GM12878 (cell line): ENCODE data around the gene JAGN1. TPM values are rescaled to one million over a fixed set of nuclear protein-coding genes. Genes with fewer than 3 reads are reported as not detected.

Experiments
- ATAC-seq: fragments of 200-7000 bp; cut with Tn5 transposase; 3 replicates; pipeline ENCODE4 v1.9.1; 2020; ENCODE audit warnings: mild to moderate bottlenecking, moderate library complexity
- BruUV-seq: library from RNA; stranded (reverse); fragments of 400-500 nt; replicated peaks from 2 replicates; lab custom pipeline; 2021; lab: Mats Ljungman, UMichigan
- CTCF ChIA-PET: fragments of 300-600 bp; sonication (Branson Sonifier 250); formaldehyde crosslinking; extraction: SDS; loops from one replicate; lab custom pipeline; 2021; ENCODE audit warnings: inconsistent platforms; lab: Yijun Ruan, JAX
- POLR2A ChIA-PET: fragments of 350-600 bp; formaldehyde crosslinking; extraction: SDS; loops from one replicate; lab custom pipeline; 2021; ENCODE audit warnings: inconsistent platforms; lab: Charles Lee
- RAD21 ChIA-PET: fragments of 300-600 bp; sonication (Branson Sonifier 250); formaldehyde crosslinking; loops from one replicate; lab custom pipeline; 2023; ENCODE audit warnings: antibody characterized with exemption; ENCODE audit not compliant: unreplicated experiment; lab: Charles Lee
- SMC1A ChIA-PET: fragments of 300-600 bp; sonication (Branson Sonifier 250); formaldehyde crosslinking; loops from one replicate; lab custom pipeline; 2023; ENCODE audit not compliant: unreplicated experiment, uncharacterized antibody; lab: Charles Lee
- DNase-seq: peaks from one replicate; pipeline ENCODE4 v3.0.0-alpha.2; 2011; ENCODE audit warnings: low read depth, low spot score
- FAIRE-seq: peaks from 3 replicates; lab custom pipeline; 2011; peaks lifted over from hg19 to GRCh38; lab: Jason Lieb, UNC
- H2AFZ ChIP-seq: 2 replicates; pipeline ENCODE4 v1.6.0; 2011; ENCODE audit warnings: low read depth, low read length, control low read depth; ENCODE audit not compliant: control insufficient read depth
- H3K27ac ChIP-seq: 2 replicates; pipeline ENCODE4 v1.5.1; 2011; ENCODE audit warnings: control low read depth; ENCODE audit not compliant: control insufficient read depth, insufficient read depth
- H3K27me3 ChIP-seq, 2 experiments: replicated peaks in 1 of 2; 2 replicates each; pipeline versions ENCODE4 v1.6.0 to v1.6.1; 2011; ENCODE audit warnings: low read length in 1 of 2; ENCODE audit not compliant: control insufficient read depth in 2 of 2, insufficient read depth in 2 of 2
- H3K36me3 ChIP-seq, 2 experiments: 2 replicates each; pipeline ENCODE4 v1.5.1; 2011; ENCODE audit warnings: low read length in 1 of 2; ENCODE audit not compliant: control insufficient read depth in 2 of 2, insufficient read depth in 2 of 2
- H3K4me1 ChIP-seq: 2 replicates; pipeline ENCODE4 v1.6.1; 2011; ENCODE audit warnings: mild to moderate bottlenecking, low read length, moderate library complexity, mixed read lengths; ENCODE audit not compliant: control insufficient read depth, insufficient read depth
- H3K4me2 ChIP-seq: 2 replicates; pipeline ENCODE4 v1.6.0; 2011; ENCODE audit warnings: control low read depth; ENCODE audit not compliant: control insufficient read depth, insufficient read depth
- H3K4me3 ChIP-seq: fragments of 200-600 bp; sonication (generic); 2 replicates; pipeline ENCODE4 v1.5.1; 2016
- H3K79me2 ChIP-seq: 2 replicates; pipeline ENCODE4 v1.6.0; 2011; ENCODE audit warnings: low read length; ENCODE audit not compliant: control insufficient read depth, insufficient read depth
- H3K9ac ChIP-seq: 2 replicates; pipeline ENCODE4 v1.8.0; 2011; ENCODE audit warnings: low read length, control low read depth, mixed read lengths; ENCODE audit not compliant: control insufficient read depth, insufficient read depth
- H3K9me3 ChIP-seq: replicated peaks from 3 replicates; pipeline ENCODE4 v1.5.1; 2011; ENCODE audit warnings: mild to moderate bottlenecking, low read length; ENCODE audit not compliant: control insufficient read depth, insufficient read depth
- H4K20me1 ChIP-seq: 2 replicates; pipeline ENCODE4 v1.6.0; 2011; ENCODE audit not compliant: control insufficient read depth, insufficient read depth
- BCL11A ChIP-seq: IDR thresholded peaks from 2 replicates; pipeline ENCODE4 v1.6.1; 2011; ENCODE audit warnings: low read depth, low read length
- CBFB ChIP-seq: IDR thresholded peaks from 2 replicates; pipeline ENCODE4 v1.6.1; 2016; ENCODE audit warnings: antibody characterized with exemption, low read depth
- EZH2 ChIP-seq: IDR thresholded peaks from 2 replicates; pipeline ENCODE4 v1.6.1; 2012; ENCODE audit warnings: low read depth, mild to moderate bottlenecking, control low read depth, inconsistent platforms, low read length, borderline replicate concordance; ENCODE audit not compliant: control insufficient read depth
- IRF4 ChIP-seq: IDR thresholded peaks from 2 replicates; pipeline ENCODE4 v1.6.1; 2011; ENCODE audit warnings: low read depth, low read length
- NR2C1 ChIP-seq: fragments of 450-650 bp; IDR thresholded peaks from 2 replicates; pipeline ENCODE4 v1.6.1; 2017; ENCODE audit warnings: antibody characterized with exemption, mild to moderate bottlenecking, moderate library complexity
- RCOR1 ChIP-seq: conservative IDR thresholded peaks from 2 replicates; pipeline ENCODE4 v1.6.1; 2012; ENCODE audit warnings: low read depth, low read length, improper control_type of control experiment
- TCF7 ChIP-seq: IDR thresholded peaks from 2 replicates; pipeline ENCODE4 v1.6.1; 2014; ENCODE audit warnings: antibody characterized with exemption, borderline replicate concordance
- ZNF217 ChIP-seq: fragments of 450-650 bp; IDR thresholded peaks from 2 replicates; pipeline ENCODE4 v1.6.1; 2017; ENCODE audit warnings: antibody characterized with exemption, mild to moderate bottlenecking
- ZNF384 ChIP-seq: IDR thresholded peaks from 2 replicates; pipeline ENCODE4 v1.6.1; 2012; ENCODE audit warnings: low read depth, mild to moderate bottlenecking, low read length, improper control_type of control experiment, borderline replicate concordance
- ZNF622 ChIP-seq: fragments of 450-650 bp; IDR thresholded peaks from 2 replicates; pipeline ENCODE4 v1.6.1; 2017; ENCODE audit warnings: mild to moderate bottlenecking, inconsistent platforms
- WGBS: methylation state at CpG from one replicate; pipeline ENCODE4 v1.1.6; 2016; ENCODE audit warnings: low lambda C conversion rate; ENCODE audit not compliant: insufficient replicate concordance, insufficient coverage; ENCODE audit errors: missing lambda C conversion rate; 5-methylcytosine and 5-hydroxymethylcytosine counted together
- in situ Hi-C: fragments of 300-500 bp; cut with MboI; formaldehyde crosslinking; loops from 9 replicates; pipeline ENCODE4 v1.14.3; 2018; ENCODE audit warnings: mixed read lengths
- intact Hi-C: fragments of 100-400 bp; cut with micrococcal nuclease; formaldehyde crosslinking; loops from one replicate; pipeline ENCODE4 v1.14.2; 2022; ENCODE audit not compliant: unreplicated experiment
- polyA plus RNA-seq, 11 experiments: library from polyadenylated mRNA; depleted of rRNA in 4 of 11; unstranded in 6 of 11; stranded (reverse) in 5 of 11; fragments of >200 nt; fragmentation: Nextera tagmentation in 4 of 11; fragmentation: Illumina TruSeq in 1 of 11; extraction: Ambion mirVana in 4 of 11; extraction: Trizol in 1 of 11; gene quantifications; 1 replicate in 1 of 11; 2 replicates in 10 of 11; pipeline versions ENCODE4 v1.2.1 to v1.2.3, GENCODE V29; 2011 to 2016; ENCODE audit warnings: inconsistent platforms in 2 of 11, missing spikeins in 2 of 11, low read depth in 1 of 11
- total RNA-seq, 4 experiments: library from RNA; depleted of rRNA in 3 of 4; stranded (reverse); fragments of >200 nt in 3 of 4; fragmentation: Illumina TruSeq in 1 of 4; extraction: Trizol in 1 of 4; gene quantifications; 2 replicates each; pipeline versions ENCODE4 v1.2.1 to v1.2.3, GENCODE V29; 2013 to 2021
- TF ChIP-seq, protein P1 (sequence below): fragments of 450-650 bp; formaldehyde crosslinking; IDR thresholded peaks from 2 replicates; pipeline ENCODE4 v1.5.0; 2022; ENCODE audit warnings: mild to moderate bottlenecking, missing genetic modification characterization

The JAGN1 gene
- total and polyA plus RNA-seq, 10 of the 15 experiments (the other 5 are each of a cell fraction or from before 2014, with no cell fraction given) = 23.3 to 56.0 (median 35.4) TPM

DNA sequence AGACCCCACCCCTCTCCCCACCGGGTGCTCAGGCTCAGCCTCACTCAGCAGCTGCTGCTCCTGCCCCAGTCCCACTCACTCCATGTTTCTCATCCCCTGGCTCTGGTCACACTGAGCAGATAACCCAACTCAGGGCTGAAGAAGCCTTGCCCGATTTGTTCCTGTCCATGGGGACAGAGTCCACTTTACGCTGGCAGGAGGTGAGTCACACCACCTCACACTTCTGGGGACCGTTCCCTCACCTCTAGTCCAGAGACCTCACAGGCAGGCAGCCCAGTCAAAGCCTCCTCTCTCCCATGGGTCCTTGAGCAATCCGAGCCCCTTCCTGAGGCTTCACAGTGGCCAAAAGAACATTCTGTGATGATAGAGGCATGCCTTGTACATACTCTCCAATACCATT lies 11.7 kb upstream of the JAGN1 start:
- no peak for FAIRE-seq
- intact Hi-C loops (no loop called here), in situ Hi-C loops (no loop called here)
- H3K27me3 ChIP-seq = no peaks in the 10 kb centered on the region
- WGBS = 37% methylated on average over 5 of the region's 5 CpGs
- no peaks in the 10 kb centered on the region for H3K9me3 ChIP-seq
- H3K4me1 ChIP-seq = peaks cover 5% of the 10 kb centered on the region
- no peak overlapping the region; the same call in 1 of the 2 replicates for H2AFZ ChIP-seq
- H3K9ac ChIP-seq = no peak overlapping the region
- ChIA-PET CTCF (interaction anchor here (0.6 to 2.5 kb wide), 3 partner anchors 12 to 151 kb away, joined by 4 to 9 read pairs (median 5); partner anchors contain the start of gene JAGN1), SMC1A (interaction anchor here (1.2 kb wide), 1 partner anchor 72 kb away, joined by 5 read pairs; no protein-coding TSS in a partner anchor), POLR2A (interaction anchor here (1.0 to 3.5 kb wide), 4 partner anchors 11 to 54 kb away, joined by 3 to 35 read pairs (median 5); partner anchors contain the start of genes CRELD1, IL17RE and JAGN1), RAD21 (interaction anchor here (1.0 to 1.1 kb wide), 2 partner anchors 12 to 19 kb away, joined by 3 read pairs; no protein-coding TSS in a partner anchor)
- no peak overlapping the region for H3K27ac ChIP-seq
- no peak for DNase-seq
- no peak overlapping the region for H3K4me2 ChIP-seq
- no peaks in the 10 kb centered on the region for H3K36me3 ChIP-seq
- H3K4me3 ChIP-seq = no peak overlapping the region
- TF ChIP-seq EZH2 (no peak), BCL11A (no peak), ZNF217 (no peak), ZNF384 (no peak), TCF7 (no peak), IRF4 (no peak), NR2C1 (no peak), RCOR1 (no peak), CBFB (no peak), ZNF622 (no peak)
- TF ChIP-seq, protein P1, sequence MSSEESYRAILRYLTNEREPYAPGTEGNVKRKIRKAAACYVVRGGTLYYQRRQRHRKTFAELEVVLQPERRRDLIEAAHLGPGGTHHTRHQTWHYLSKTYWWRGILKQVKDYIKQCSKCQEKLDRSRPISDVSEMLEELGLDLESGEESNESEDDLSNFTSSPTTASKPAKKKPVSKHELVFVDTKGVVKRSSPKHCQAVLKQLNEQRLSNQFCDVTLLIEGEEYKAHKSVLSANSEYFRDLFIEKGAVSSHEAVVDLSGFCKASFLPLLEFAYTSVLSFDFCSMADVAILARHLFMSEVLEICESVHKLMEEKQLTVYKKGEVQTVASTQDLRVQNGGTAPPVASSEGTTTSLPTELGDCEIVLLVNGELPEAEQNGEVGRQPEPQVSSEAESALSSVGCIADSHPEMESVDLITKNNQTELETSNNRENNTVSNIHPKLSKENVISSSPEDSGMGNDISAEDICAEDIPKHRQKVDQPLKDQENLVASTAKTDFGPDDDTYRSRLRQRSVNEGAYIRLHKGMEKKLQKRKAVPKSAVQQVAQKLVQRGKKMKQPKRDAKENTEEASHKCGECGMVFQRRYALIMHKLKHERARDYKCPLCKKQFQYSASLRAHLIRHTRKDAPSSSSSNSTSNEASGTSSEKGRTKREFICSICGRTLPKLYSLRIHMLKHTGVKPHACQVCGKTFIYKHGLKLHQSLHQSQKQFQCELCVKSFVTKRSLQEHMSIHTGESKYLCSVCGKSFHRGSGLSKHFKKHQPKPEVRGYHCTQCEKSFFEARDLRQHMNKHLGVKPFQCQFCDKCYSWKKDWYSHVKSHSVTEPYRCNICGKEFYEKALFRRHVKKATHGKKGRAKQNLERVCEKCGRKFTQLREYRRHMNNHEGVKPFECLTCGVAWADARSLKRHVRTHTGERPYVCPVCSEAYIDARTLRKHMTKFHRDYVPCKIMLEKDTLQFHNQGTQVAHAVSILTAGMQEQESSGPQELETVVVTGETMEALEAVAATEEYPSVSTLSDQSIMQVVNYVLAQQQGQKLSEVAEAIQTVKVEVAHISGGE (CRISPR knock-in tag) = no peak
- H3K79me2 ChIP-seq = no peaks in the 10 kb centered on the region
- no TSS peak for BruUV-seq
- H4K20me1 ChIP-seq = no peaks in the 10 kb centered on the region
- ATAC-seq = no peak; the same call in 1 of the 3 replicates
